ENCODE measurements around the gene CWC27.
A peak's percentile ranks its signal among the peaks of the same experiment; 100 is the strongest.

CWC27 gene, protein sequence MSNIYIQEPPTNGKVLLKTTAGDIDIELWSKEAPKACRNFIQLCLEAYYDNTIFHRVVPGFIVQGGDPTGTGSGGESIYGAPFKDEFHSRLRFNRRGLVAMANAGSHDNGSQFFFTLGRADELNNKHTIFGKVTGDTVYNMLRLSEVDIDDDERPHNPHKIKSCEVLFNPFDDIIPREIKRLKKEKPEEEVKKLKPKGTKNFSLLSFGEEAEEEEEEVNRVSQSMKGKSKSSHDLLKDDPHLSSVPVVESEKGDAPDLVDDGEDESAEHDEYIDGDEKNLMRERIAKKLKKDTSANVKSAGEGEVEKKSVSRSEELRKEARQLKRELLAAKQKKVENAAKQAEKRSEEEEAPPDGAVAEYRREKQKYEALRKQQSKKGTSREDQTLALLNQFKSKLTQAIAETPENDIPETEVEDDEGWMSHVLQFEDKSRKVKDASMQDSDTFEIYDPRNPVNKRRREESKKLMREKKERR
- total RNA-seq: 26.4 to 37.9 (median 36.7) reads per million in 3 donors

DNA sequence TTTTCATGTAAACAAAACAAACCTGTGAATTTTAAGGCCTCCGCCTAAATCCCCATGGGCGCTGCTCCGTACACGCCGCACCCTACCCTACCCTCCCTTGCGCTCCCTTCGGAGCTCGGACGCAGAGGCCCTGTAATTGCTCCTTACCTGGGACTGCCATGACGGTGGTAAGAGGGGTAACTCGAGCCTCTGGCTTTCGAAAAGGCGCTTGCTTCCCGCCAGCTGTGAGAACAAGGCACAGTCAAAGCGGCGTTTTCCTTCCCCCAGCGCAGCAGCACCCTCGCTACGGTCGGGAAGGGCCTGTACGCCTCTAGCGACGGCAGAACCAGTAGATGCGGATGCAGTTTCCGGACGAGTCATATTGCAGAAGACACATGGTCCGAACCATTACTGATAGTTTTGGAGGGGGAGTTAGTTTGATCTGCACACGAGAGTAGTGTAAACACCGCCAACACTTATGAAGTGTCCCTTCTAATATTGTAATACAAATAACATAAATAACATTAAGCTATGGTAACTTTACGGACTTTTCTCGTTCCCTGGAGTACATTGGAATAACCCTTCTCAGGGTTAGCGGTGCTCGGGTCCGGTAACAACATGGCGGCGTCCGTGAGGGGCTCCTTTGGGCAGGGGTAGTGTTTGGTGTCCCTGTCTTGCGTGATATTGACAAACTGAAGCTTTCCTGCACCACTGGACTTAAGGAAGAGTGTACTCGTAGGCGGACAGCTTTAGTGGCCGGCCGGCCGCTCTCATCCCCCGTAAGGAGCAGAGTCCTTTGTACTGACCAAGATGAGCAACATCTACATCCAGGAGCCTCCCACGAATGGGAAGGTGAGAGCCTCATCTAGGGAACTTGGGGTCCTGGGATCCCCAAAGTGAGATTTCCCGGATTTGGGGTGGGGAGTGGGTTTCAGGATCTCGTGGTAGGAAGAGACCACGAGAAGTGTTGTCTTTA lies at the start of gene CWC27, which contains the start of gene SREK1IP1:
Gene CWC27 (plus strand): TSS at position 573 of the 955 bp plus-strand sequence. CDS start 217 bp downstream, at position 790.
Gene SREK1IP1 (minus strand): TSS at position 334 of the 955 bp plus-strand sequence. CDS start 174 bp downstream, at position 160.
- Histone ChIP-seq H3K4me3 (ENCODE audit: insufficient read depth, low read depth, low read length, poor library complexity, severe bottlenecking) (peak within 1 kb of the TSS; percentile 96), H3K4me1 (ENCODE audit: control insufficient read depth, insufficient read depth, low read length, poor library complexity, severe bottlenecking) (peaks cover 20% of the 10 kb centered on the region), H3K27ac (ENCODE audit: insufficient read depth, low read length, poor library complexity, severe bottlenecking) (peak within 1 kb of the TSS; percentile 85), H3K27me3 (replicated peaks; ENCODE audit: control insufficient read depth, insufficient read depth, low read length, poor library complexity, severe bottlenecking) (no peaks in the 10 kb centered on the region), H3K9me3 (ENCODE audit: control insufficient read depth, low read length) (no peaks in the 10 kb centered on the region), H3K36me3 (ENCODE audit: control insufficient read depth, insufficient read depth, low read length) (no peaks in the 10 kb centered on the region)
- peak; percentile 59 to 69 (median 65) for DNase-seq

GRCh38 chr5:64722588-64722987 lies 46.1 kb upstream of the CWC27 start:
- H3K27ac ChIP-seq (ENCODE audit: insufficient read depth, low read length, poor library complexity, severe bottlenecking): no peak overlapping the region
- peaks cover 6% of the 10 kb centered on the region for H3K36me3 ChIP-seq (ENCODE audit: control insufficient read depth, insufficient read depth, low read length)
- no peaks in the 10 kb centered on the region for H3K4me1 ChIP-seq (ENCODE audit: control insufficient read depth, insufficient read depth, low read length, poor library complexity, severe bottlenecking)
- no peak overlapping the region for H3K4me3 ChIP-seq (ENCODE audit: insufficient read depth, low read depth, low read length, poor library complexity, severe bottlenecking)
- no peaks in the 10 kb centered on the region for H3K9me3 ChIP-seq (ENCODE audit: control insufficient read depth, low read length)
- no peaks in the 10 kb centered on the region for H3K27me3 ChIP-seq (replicated peaks; ENCODE audit: control insufficient read depth, insufficient read depth, low read length, poor library complexity, severe bottlenecking)
- DNase-seq: no peak

GRCh38 chr5:64727150-64727549 lies 41.6 kb upstream of the CWC27 start:
- H3K27me3 ChIP-seq (replicated peaks; ENCODE audit: control insufficient read depth, insufficient read depth, low read length, poor library complexity, severe bottlenecking): no peaks in the 10 kb centered on the region
- H3K27ac ChIP-seq (ENCODE audit: insufficient read depth, low read length, poor library complexity, severe bottlenecking): no peak overlapping the region
- H3K36me3 ChIP-seq (ENCODE audit: control insufficient read depth, insufficient read depth, low read length): peaks cover 6% of the 10 kb centered on the region
- no peaks in the 10 kb centered on the region for H3K9me3 ChIP-seq (ENCODE audit: control insufficient read depth, low read length)
- H3K4me3 ChIP-seq (ENCODE audit: insufficient read depth, low read depth, low read length, poor library complexity, severe bottlenecking): no peak overlapping the region
- no peak for DNase-seq
- no peaks in the 10 kb centered on the region for H3K4me1 ChIP-seq (ENCODE audit: control insufficient read depth, insufficient read depth, low read length, poor library complexity, severe bottlenecking)

GRCh38 chr5:64742411-64742810 lies 26.3 kb upstream of the CWC27 start:
- Histone ChIP-seq H3K36me3 (ENCODE audit: control insufficient read depth, insufficient read depth, low read length) (peaks cover 11% of the 10 kb centered on the region), H3K27me3 (replicated peaks; ENCODE audit: control insufficient read depth, insufficient read depth, low read length, poor library complexity, severe bottlenecking) (no peaks in the 10 kb centered on the region), H3K4me1 (ENCODE audit: control insufficient read depth, insufficient read depth, low read length, poor library complexity, severe bottlenecking) (no peaks in the 10 kb centered on the region), H3K9me3 (ENCODE audit: control insufficient read depth, low read length) (no peaks in the 10 kb centered on the region), H3K27ac (ENCODE audit: insufficient read depth, low read length, poor library complexity, severe bottlenecking) (no peak overlapping the region), H3K4me3 (ENCODE audit: insufficient read depth, low read depth, low read length, poor library complexity, severe bottlenecking) (no peak overlapping the region)
- DNase-seq: no peak

DNA sequence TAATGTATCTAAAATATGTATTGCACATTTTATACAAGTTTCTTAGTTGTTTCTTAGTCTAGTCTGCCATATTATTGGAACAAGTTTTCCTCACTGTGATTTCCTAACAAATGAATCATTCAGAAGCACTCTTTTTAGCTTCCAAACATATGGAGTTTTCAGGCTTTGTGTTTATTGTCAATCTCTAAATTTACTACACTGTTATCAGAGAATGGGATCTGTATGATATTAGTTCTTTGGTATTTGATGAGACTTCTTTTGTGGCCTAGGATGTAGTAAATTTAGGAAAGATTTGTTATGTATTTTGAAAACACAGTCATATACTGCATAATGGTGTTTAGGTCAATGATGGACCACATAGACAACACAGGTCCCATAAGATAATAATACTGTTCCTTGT lies 25.9 kb upstream of the CWC27 start:
- H3K4me3 ChIP-seq (ENCODE audit: insufficient read depth, low read depth, low read length, poor library complexity, severe bottlenecking): no peak overlapping the region
- peaks cover 11% of the 10 kb centered on the region for H3K36me3 ChIP-seq (ENCODE audit: control insufficient read depth, insufficient read depth, low read length)
- no peak overlapping the region for H3K27ac ChIP-seq (ENCODE audit: insufficient read depth, low read length, poor library complexity, severe bottlenecking)
- no peaks in the 10 kb centered on the region for H3K27me3 ChIP-seq (replicated peaks; ENCODE audit: control insufficient read depth, insufficient read depth, low read length, poor library complexity, severe bottlenecking)
- no peaks in the 10 kb centered on the region for H3K9me3 ChIP-seq (ENCODE audit: control insufficient read depth, low read length)
- H3K4me1 ChIP-seq (ENCODE audit: control insufficient read depth, insufficient read depth, low read length, poor library complexity, severe bottlenecking): no peaks in the 10 kb centered on the region
- DNase-seq: no peak

DNA sequence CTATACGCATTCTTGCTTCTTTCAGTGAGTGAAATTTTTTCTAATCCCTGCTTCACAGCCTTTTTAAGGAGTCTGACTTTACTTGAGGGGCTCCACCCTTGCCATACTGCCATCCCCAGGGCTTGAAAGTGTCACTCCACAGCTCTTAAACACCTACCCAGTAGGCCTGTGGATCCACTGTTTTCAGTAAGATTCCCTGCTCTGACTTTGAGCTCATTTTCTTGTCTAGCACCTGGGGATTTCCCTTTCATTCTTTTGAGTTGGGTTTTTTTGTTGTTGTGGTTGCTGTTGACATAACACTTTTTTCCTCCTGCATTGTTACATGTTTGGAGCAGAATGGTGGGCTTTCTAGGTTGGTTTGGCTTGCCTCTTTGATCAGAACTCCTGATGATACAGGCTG lies 23.8 kb upstream of the CWC27 start:
- no peaks in the 10 kb centered on the region for H3K27me3 ChIP-seq (replicated peaks; ENCODE audit: control insufficient read depth, insufficient read depth, low read length, poor library complexity, severe bottlenecking)
- DNase-seq: no peak
- H3K27ac ChIP-seq (ENCODE audit: insufficient read depth, low read length, poor library complexity, severe bottlenecking): no peak overlapping the region

GRCh38 chr5:64746446-64746845 lies 22.3 kb upstream of the CWC27 start:
- Histone ChIP-seq H3K4me1 (ENCODE audit: control insufficient read depth, insufficient read depth, low read length, poor library complexity, severe bottlenecking) (no peaks in the 10 kb centered on the region), H3K27me3 (replicated peaks; ENCODE audit: control insufficient read depth, insufficient read depth, low read length, poor library complexity, severe bottlenecking) (no peaks in the 10 kb centered on the region), H3K9me3 (ENCODE audit: control insufficient read depth, low read length) (no peaks in the 10 kb centered on the region), H3K36me3 (ENCODE audit: control insufficient read depth, insufficient read depth, low read length) (no peaks in the 10 kb centered on the region), H3K4me3 (ENCODE audit: insufficient read depth, low read depth, low read length, poor library complexity, severe bottlenecking) (no peak overlapping the region), H3K27ac (ENCODE audit: insufficient read depth, low read length, poor library complexity, severe bottlenecking) (no peak overlapping the region)
- no peak for DNase-seq

More for the DNA sequence above, 23.8 kb upstream of the CWC27 start:
- no peaks in the 10 kb centered on the region for H3K4me1 ChIP-seq (ENCODE audit: control insufficient read depth, insufficient read depth, low read length, poor library complexity, severe bottlenecking)
- H3K9me3 ChIP-seq (ENCODE audit: control insufficient read depth, low read length): no peaks in the 10 kb centered on the region
- peaks cover 2% of the 10 kb centered on the region for H3K36me3 ChIP-seq (ENCODE audit: control insufficient read depth, insufficient read depth, low read length)
- no peak overlapping the region for H3K4me3 ChIP-seq (ENCODE audit: insufficient read depth, low read depth, low read length, poor library complexity, severe bottlenecking)

DNA sequence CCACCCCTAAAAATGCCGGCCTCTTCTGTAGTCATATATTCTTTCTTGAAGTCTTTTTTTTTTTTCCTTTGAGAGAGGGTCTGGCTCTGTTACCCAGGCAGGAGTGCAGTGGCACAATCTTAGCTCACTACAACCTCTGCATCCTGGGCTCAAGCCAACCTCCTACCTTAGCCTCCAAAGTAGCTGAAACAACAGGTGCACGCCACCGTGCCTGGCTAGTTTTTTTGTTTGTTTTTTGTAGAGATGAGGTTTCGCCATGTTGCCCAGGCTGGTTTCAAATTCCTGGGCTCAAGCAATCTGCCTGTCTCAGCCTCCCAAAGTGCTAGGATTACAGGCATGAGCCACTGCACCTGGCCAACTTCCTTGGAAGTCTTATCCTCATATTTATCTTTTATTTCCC lies 19.3 kb upstream of the CWC27 start:
- Histone ChIP-seq H3K36me3 (ENCODE audit: control insufficient read depth, insufficient read depth, low read length) (peaks cover 7% of the 10 kb centered on the region), H3K27me3 (replicated peaks; ENCODE audit: control insufficient read depth, insufficient read depth, low read length, poor library complexity, severe bottlenecking) (no peaks in the 10 kb centered on the region), H3K27ac (ENCODE audit: insufficient read depth, low read length, poor library complexity, severe bottlenecking) (no peak overlapping the region), H3K4me3 (ENCODE audit: insufficient read depth, low read depth, low read length, poor library complexity, severe bottlenecking) (no peak overlapping the region), H3K4me1 (ENCODE audit: control insufficient read depth, insufficient read depth, low read length, poor library complexity, severe bottlenecking) (no peaks in the 10 kb centered on the region), H3K9me3 (ENCODE audit: control insufficient read depth, low read length) (no peaks in the 10 kb centered on the region)
- DNase-seq: no peak

DNA sequence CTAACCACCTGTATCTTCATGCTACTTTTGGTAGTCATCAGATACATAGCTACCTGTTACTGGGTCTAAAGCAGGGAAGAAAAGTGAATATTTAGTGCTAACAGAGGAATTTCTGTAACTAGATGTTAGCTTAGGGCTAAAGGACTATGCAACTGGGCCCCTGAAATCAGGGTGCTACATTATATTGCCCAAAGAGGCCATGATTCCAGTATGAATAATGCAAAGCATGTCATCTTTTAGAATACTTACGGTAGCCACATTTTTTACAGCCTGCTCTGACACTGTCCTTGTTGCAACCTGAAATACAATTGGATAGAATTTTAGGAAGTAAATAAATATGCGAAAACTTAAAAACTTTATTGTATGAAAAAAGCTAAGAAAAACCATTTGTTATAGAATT lies 14.7 kb upstream of the CWC27 start:
- no peak for DNase-seq
- no peaks in the 10 kb centered on the region for H3K27me3 ChIP-seq (replicated peaks; ENCODE audit: control insufficient read depth, insufficient read depth, low read length, poor library complexity, severe bottlenecking)
- H3K27ac ChIP-seq (ENCODE audit: insufficient read depth, low read length, poor library complexity, severe bottlenecking): no peak overlapping the region
- H3K4me3 ChIP-seq (ENCODE audit: insufficient read depth, low read depth, low read length, poor library complexity, severe bottlenecking): no peak overlapping the region
- H3K36me3 ChIP-seq (ENCODE audit: control insufficient read depth, insufficient read depth, low read length): peaks cover 7% of the 10 kb centered on the region
- no peaks in the 10 kb centered on the region for H3K4me1 ChIP-seq (ENCODE audit: control insufficient read depth, insufficient read depth, low read length, poor library complexity, severe bottlenecking)
- H3K9me3 ChIP-seq (ENCODE audit: control insufficient read depth, low read length): no peaks in the 10 kb centered on the region
